ENCODE data around the gene BCL6B. TPM values are rescaled to one million over a fixed set of nuclear protein-coding genes. Genes with fewer than 3 reads are reported as not detected.

BCL6B gene
- total RNA-seq, 1 experiment from 2014 or later: 0.18 TPM

GRCh38 chr17:7011942-7012254 lies 11.0 kb upstream of the BCL6B start:
- Histone ChIP-seq H3K27ac (ENCODE audit: low read length) (peak overlapping the region; percentile 95), H3K9me3 (ENCODE audit: control insufficient read depth, insufficient read depth, low read depth, low read length) (no peaks in the 10 kb centered on the region), H3K27me3 (ENCODE audit: control insufficient read depth, insufficient read depth, low read length) (no peaks in the 10 kb centered on the region), H3K4me1 (ENCODE audit: control insufficient read depth, insufficient read depth, low read length) (peaks cover 14% of the 10 kb centered on the region), H3K4me3 (ENCODE audit: low read depth in 2 of 2, low read length in 2 of 2) (peak overlapping the region; percentile 98 to 99), H3K36me3 (ENCODE audit: control insufficient read depth, insufficient read depth, low read length) (peaks cover 18% of the 10 kb centered on the region; the same call in 1 of the 2 replicates)
- ChIA-PET POLR2A (no interaction called here), CTCF (no interaction called here)
- ATAC-seq (no peak), DNase-seq (ENCODE audit: low read depth, low spot score) (no peak)
- in situ Hi-C loops (cut with HindIII; ENCODE audit: low pct_unique_long_range_greater_than_20kb, low sequenced_read_pairs): no loop called here
- TF ChIP-seq POLR2AphosphoS5 (IDR thresholded peaks at IDR 0.05; ENCODE audit: low read depth, low read length) (no peak), TCF7L2 (IDR thresholded peaks at IDR 0.05; ENCODE audit: low read depth, low read length) (no peak), CTCF (IDR thresholded peaks at IDR 0.05) (no peak), SIN3A (IDR thresholded peaks at IDR 0.05; ENCODE audit: borderline replicate concordance, insufficient read depth, low read depth, low read length) (no peak), REST (IDR thresholded peaks at IDR 0.05; ENCODE audit: insufficient read depth in 1 of 2, low read depth in 2 of 2, low read length in 1 of 2) (no peak)
- TSS peak; percentile 93 for BruUV-seq (replicated peaks)
- intact Hi-C loops (cut with micrococcal nuclease; ENCODE audit: unreplicated experiment): no loop called here

GRCh38 chr17:7014261-7014994 lies 8.4 kb upstream of the BCL6B start:
- Histone ChIP-seq H3K4me1 (ENCODE audit: control insufficient read depth, insufficient read depth, low read length) (peaks cover 21% of the 10 kb centered on the region), H3K27ac (ENCODE audit: low read length) (peak overlapping the region; percentile 95), H3K9me3 (ENCODE audit: control insufficient read depth, insufficient read depth, low read depth, low read length) (no peaks in the 10 kb centered on the region), H3K4me3 (ENCODE audit: low read depth in 2 of 2, low read length in 2 of 2) (peak overlapping the region; percentile 98 to 99), H3K27me3 (ENCODE audit: control insufficient read depth, insufficient read depth, low read length) (no peaks in the 10 kb centered on the region), H3K36me3 (ENCODE audit: control insufficient read depth, insufficient read depth, low read length) (peaks cover 18% of the 10 kb centered on the region; the same call in 1 of the 2 replicates)
- ATAC-seq: peak; percentile 93
- intact Hi-C loops (cut with micrococcal nuclease; ENCODE audit: unreplicated experiment): no loop called here
- no TSS peak for BruUV-seq (replicated peaks)
- no peak for DNase-seq (ENCODE audit: low read depth, low spot score)
- in situ Hi-C loops (cut with HindIII; ENCODE audit: low pct_unique_long_range_greater_than_20kb, low sequenced_read_pairs): no loop called here
- CTCF ChIA-PET: interaction anchor here (1.5 kb wide), 1 partner anchor 100 kb away, joined by 3 read pairs; no protein-coding TSS in a partner anchor
- TF ChIP-seq REST (IDR thresholded peaks at IDR 0.05; ENCODE audit: insufficient read depth in 1 of 2, low read depth in 2 of 2, low read length in 1 of 2): peak in 1 of 2 experiments; percentile 30; a peak in 1 of 4 replicates
- peak; percentile 86 for TF ChIP-seq CTCF (IDR thresholded peaks at IDR 0.05)
- TF ChIP-seq POLR2AphosphoS5 (IDR thresholded peaks at IDR 0.05; ENCODE audit: low read depth, low read length): peak; percentile 90
- 0 out of 2 replicates have a peak, but pooled peaks have one; percentile 1 for TF ChIP-seq SIN3A (IDR thresholded peaks at IDR 0.05; ENCODE audit: borderline replicate concordance, insufficient read depth, low read depth, low read length)
- TF ChIP-seq TCF7L2 (IDR thresholded peaks at IDR 0.05; ENCODE audit: low read depth, low read length): no peak
- POLR2A ChIA-PET: no interaction called here

Measured in Panc1 (cell line).